CD4-positive, alpha-beta T cell treated with Interleukin-10 for 1 hour (primary cell): ENCODE results near the gene ATP5ME.
"Not testable (repeated sequence)": the region's sequence is repeated elsewhere in the genome, so short reads cannot be mapped to it uniquely, and the experiment has no call there.

Experiments
- DNase-seq: peaks from one replicate; pipeline ENCODE4 v3.0.0-alpha.2; 2020

Gene ATP5ME, protein sequence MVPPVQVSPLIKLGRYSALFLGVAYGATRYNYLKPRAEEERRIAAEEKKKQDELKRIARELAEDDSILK

DNA sequence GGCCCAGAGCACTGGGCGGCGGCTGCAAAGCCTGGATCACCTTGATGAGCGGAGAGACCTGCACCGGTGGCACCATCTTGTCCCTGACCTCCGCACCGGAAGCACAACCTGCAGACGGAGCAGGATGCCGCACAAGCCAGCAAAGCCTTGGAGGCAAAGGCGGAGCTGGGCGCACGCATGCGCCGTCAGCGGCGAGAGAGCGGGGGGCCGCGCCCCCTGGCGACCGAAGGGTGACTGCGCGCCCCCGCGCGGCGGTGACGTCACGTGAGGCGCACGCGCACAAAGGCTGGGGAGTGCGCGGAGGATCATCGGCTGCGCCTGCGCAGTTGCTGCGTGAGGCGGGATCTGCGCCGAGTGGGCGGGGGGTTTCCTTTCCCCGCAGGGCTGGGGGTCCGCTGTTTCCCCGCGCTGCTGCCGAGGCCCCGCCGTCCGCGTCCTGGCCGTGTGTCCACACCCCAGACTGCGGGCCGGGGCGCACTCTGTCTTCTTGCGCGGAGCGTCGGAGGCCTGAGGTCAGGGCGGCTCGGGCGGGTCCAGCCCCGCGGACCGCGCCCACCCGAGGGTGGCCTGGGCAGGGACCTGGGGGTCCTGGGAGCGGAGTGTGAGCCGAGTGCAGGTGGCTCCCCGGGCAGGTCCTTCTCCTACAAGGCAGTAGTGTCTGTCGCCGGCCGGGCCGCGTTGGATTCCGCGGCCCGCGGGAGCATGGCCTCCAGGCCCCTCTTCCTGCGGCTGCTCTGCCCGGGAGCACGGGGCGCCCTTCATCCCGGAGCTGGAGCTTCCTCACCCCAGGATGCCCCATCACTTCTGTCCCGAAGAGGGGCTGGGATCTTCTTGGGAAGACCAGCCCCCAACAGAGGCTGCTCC is at the start of gene ATP5ME, which contains the start of gene MYL5:
Gene ATP5ME, minus strand, starts transcription at position 105 of the 864 bp plus-strand sequence. Its CDS starts 29 bp downstream, at position 76.
Gene MYL5, plus strand, starts transcription at position 371 of the 864 bp plus-strand sequence. CDS start 3,485 bp downstream, outside the sequence.
- peak; percentile 97 for DNase-seq

DNA sequence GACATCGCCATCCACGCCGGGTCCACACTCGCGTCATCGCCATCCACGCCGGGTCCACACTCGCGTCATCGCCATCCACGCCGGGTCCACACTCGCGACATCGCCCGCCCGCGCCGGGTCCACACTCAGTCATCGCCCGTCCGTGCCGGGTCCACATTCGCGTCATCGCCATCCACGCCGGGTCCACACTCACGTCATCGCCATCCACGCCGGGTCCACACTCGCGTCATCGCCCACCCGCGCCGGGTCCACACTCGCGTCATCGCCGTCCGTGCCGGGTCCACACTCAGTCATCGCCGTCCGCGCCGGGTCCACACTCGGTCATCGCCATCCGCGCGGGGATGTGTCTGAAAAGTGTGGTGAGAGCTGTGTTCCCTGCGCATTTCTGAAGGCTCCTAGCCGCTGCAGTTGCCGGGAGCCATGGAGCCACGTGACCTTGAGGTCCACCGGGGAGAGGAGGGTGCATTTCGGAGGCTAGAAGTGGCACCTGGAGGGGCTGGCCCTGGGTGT is 48.8 kb upstream of the ATP5ME start:
- DNase-seq = no peak

DNA sequence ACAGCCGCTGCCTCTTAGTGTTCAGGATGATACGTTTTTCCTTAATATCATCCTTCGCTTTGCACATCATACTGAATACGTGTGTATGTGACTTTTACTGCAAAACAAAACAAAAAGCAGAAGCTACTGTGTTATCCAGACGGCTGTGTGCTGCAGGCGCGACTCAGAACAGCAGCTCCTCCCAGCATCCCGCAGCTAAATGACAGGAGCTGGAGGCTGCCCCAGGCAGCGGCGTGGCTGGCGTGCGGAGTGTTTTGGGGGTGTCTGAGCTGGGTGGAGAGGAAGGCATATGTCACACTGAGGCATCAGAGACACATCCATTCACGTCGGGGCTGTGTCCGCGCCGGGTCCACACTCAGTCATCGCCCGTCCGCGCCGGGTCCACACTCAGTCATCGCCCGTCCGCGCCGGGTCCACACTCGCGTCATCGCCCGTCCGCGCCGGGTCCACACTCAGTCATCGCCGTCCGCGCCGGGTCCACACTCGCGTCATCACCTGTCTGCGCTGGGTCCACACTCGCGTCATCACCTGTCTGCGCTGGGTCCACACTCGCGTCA is 48.2 kb upstream of the ATP5ME start:
- DNase-seq = no peak

DNA sequence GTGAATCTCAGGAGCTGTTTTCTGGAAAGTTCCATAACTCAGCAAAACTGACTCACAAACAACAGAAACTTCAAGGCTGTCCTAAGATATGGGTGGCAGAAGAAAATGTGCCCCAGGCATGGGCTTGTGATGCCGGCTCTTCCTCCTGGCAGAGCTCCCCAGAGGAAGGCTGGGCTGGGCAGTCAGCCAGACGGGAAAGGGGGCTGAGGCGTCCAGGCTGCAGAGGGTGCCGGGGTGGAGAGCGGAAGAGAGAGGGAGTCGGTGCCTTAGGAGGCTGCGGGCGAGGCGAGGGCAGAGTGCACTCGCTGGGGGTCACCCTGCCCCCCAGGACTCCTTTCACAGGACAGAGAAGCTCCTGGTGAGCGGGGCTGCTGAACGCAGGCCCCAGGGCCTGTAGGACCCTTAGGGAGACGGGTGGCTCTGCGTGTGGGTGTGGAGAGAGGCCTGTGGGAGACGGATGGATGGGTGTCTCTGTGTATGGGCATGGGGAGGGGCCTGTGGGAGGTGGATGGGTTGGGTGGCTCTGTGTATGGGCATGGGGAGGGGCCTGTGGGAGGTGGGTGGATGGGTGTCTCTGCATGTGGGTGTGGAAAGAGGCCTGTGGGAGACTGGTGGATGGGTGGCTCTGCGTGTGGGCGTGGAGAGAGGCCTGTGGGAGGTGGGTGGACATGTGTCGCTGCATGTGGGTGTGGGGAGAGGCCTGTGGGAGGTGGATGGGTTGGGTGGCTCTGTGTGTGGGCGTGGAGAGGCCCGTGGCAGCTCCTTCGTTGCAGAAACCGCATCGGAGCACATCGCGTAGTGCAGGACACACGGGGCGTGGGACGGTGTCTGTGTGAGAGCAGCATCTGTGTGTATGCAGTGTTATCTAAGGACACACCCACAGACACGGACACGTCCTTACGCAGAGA is 47.4 kb upstream of the ATP5ME start:
- no peak for DNase-seq

DNA sequence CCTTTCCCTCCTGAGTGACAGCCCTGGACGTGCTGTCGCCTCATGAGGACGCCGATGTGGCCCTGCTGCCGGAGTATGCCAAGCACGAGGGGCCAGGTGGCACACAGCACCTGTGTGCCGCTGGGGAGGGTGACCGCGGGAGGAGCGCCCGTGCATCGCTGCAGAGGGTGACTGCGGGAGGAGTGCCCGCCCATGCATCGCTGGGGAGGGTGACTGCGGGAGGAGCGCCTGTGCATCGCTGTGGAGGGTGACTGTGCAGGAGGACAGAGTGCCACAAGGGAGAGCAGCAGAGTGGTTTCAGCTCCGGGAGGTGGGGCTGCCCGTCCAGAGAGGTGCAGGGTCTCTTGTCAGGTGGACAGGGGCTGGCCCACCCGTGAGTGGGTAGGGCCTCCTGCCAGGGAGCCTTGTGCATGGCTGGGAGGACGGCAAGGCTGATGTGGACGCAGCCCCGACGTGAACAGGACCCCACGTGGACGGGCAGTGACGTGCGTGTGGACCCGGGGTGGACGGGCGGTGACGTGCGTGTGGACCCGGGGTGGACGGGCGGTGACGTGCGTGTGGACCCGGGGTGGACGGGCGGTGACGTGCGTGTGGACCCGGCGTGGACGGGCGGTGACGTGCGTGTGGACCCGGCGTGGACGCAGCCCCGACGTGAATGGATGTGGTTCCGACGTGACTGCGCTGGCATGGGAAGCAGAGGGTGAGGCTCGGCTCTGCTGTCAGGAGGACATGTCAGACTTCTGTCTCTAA is 46.2 kb upstream of the ATP5ME start:
- no peak for DNase-seq

DNA sequence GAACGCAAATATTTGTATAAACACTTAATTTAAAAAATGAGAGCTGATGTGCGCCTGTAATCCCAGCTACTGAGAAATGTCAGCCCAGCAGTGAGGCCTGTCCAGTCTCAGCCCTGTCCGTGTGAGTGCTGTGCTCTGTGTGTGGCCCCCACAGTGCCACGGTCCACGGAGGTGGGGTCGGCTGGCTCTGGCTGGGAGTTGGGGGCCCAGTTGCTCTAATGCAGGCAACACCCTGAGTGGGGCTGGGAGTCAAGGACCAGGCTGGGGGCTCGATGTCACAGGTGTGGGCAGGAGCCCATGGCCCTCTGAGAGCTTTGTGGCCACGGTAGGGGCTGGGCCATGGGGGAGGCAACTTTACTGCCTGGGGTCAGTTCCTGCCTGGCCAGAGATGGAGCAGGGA is 44.4 kb upstream of the ATP5ME start:
- no peak for DNase-seq

DNA sequence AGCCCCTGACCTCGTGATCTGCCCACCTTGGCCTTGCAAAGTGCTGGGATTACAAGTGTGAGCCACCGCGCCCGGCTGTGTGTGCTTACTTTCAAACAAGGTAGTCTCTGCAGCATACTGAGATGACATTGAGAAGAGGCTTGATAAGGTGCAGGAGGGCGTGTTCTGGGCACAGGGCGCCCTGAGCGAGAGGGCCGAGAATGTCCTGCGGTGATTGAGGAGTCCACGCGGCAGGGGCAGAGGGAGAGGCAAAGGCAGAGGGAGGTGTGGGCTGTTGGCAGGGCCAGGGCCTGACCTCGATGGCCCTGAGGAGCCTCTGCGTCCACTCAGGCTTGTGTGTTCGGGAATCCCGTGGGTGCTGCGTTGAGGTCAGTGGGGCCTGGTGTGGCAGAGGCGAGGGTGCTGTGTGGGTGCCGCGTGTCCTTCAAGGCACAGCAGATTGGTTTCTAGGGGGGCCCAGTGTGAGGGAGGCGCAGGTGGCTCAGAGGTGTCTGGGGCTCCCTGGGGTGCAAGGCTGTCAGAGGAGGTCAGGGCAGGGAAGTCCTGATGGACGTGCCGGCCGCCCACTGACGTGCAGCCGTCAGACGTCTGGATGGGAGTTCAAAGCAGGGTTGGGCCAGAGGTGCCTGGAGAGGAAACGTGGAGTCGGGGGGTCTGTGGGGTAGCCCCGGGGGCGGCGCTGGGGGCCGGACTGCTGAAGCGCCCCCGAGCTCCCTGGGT is 43.7 kb upstream of the ATP5ME start:
- DNase-seq = no peak

DNA sequence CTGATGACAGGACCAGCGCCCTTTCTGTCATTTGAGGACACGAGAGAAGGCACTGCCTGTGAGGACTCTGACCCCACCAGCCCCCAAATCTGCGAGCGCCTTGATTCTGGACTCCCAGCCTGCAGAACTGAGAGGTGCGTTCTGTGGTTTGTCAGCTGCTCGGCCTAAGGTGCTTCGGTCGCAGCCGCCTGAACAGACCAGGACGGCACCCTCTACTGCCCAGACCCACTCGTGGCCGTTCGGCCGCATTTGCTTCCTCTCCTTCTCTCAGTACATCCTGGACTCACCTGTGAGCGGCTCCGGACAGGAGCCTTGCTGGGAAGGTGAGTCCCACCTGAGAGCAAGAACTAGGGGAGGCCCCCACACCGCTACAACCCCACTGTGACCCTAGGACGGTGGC is 40.0 kb upstream of the ATP5ME start:
- DNase-seq = no peak

DNA sequence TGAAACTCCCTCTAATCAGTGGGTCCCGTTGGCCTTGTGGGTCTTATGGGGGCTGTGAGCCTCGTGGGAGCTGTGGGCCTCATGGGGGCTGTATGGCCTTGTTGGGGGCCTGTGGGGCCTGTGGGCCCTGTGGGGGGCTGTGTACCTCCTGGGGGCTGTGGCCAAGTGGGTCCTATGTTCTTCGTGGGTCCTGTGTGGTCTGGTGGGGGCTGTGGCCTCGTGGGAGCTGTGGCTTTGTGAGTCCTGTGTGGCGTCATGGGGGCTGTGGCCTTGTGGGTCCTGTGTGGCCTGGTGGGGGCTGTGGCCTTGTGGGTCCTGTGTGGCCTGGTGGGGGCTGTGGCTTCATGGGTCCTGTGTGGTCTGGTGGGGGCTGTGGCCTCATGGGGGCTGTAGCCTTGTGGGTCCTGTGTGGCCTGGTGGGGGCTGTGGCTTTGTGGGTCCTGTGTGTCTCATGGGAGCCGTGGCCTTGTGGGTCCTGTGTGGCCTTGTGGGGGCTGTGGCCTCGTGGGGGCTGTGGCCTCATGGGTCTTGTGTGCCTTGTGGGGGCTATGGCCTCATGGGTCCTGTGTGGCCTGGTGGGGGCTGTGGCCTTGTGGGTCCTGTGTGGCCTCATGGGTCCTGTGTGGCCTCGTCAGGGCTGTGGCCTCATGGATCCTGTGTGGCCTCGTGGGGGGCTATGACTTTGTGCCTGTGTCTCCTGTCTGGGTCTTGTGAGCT is 39.0 kb upstream of the ATP5ME start:
- DNase-seq = no peak

DNA sequence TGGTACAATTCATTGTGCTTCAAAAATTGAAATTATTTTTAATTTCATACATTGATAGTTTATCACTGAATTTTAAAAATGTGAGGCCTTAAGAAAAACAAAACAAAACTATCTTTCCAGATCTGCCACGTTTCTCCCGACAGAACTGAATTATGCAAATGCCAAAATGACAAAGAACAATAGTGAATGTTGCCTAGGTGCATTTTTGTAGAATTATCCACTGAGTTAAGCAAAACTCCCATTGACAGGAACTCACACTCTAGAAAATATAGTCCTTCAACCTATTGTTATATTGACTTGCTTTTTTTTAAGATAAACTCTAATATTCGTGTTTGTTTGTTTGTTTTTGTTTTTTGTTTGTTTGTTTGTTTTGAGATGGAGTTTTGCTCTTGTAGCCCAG is 38.0 kb upstream of the ATP5ME start:
- DNase-seq = no peak

DNA sequence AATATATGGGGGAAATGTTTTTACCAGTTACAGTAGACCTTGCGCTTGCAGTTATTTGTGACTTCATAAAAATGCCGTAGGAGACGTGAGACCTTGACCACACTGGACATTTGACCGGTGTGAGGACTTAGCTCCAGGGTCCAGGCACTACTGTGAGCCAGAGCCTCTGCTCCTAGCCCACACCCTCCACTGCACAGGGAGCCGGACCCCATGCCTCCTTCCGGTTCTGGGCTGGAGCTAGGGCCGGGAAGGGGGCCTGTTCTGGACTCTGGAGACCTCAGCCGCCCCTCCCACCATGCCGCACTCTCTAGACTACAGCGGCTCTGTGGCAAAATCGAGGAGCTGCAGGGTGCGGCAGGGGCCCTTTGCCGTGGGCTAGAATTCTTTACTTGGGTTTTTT is 36.8 kb upstream of the ATP5ME start:
- no peak for DNase-seq

DNA sequence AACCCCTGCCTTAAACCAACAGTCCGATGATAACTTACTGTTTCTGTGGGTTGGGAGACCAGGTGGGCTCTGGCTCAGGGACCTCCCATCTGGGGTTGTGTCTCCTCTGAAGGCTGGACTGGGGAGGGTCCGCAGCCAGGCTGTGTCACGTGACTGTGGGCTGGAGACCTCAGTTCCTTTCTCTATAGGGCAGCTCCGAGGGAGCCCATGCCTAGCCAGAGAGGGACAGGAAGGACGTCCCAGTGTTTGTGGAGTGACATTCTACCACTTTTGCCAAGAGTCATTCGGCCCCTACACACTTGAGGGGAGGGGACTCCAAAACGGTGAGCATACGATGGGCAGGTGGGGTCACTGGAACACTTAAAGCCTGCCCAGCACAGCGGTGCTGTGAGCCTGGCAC is 36.0 kb upstream of the ATP5ME start:
- no peak for DNase-seq

DNA sequence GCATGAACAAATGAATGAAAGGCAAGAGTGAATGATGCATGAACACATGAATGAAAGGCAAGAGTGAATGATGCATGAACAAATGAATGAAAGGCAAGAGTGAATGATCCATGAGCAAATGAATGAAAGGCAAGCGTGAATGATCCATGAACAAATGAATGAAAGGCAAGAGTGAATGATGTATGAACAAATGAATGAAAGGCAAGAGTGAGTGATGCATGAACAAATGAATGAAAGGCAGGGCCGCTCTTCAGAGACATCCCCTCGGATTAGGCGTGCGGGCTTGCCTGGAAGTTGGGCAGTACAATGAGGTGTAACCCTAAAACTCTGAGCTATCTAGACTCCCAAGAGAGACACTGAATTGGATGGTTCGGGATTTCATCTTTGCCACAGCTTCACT is 35.3 kb upstream of the ATP5ME start:
- DNase-seq = no peak

DNA sequence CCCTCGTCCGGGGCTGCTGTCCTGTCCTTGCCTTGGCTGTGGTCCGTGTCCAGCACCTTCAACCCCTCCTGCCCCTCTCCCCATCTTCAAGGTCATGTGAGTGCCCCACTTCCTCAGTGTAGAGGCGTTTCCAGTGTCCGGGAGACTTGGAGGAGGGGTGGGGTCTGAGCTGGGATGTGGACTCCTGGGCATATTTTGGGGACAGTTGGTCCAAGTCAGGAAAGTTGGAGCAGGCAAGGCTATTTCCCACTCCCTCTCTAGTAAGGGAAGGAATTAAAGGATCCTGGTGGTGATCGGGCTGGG is 34.5 kb upstream of the ATP5ME start:
- no peak for DNase-seq

DNA sequence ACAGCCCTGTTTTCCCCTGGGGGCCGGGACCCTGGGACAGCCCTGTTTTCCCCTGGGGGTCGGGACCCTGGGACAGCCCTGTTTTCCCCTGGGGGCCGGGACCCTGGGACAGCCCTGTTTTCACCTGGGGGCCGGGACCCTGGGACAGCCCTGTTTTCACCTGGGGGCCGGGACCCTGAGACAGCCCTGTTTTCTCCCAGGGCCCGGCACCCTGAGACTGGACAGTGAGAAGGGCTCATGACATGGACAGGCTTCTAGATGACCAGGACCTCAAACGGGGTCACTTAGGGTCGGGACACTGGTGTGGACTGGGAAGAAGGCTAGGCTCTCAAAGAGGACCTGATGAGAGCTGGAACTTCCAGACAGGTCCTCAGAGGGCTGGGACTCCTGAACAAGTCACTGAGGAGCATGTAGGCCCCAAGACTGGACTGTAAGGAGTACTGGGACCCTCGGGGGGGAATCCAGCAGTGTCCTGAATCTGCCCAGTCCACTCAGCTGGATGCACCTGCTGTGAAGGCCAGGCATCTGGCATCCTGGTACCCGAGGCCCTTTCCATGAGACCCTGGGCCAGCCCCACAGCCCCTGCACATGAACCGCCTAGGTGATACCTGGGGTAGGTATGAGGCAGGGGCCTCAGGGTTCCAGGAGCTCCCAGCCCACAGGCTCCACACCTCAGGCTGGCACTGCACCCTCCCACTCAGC is 34.0 kb upstream of the ATP5ME start:
- DNase-seq = no peak

DNA sequence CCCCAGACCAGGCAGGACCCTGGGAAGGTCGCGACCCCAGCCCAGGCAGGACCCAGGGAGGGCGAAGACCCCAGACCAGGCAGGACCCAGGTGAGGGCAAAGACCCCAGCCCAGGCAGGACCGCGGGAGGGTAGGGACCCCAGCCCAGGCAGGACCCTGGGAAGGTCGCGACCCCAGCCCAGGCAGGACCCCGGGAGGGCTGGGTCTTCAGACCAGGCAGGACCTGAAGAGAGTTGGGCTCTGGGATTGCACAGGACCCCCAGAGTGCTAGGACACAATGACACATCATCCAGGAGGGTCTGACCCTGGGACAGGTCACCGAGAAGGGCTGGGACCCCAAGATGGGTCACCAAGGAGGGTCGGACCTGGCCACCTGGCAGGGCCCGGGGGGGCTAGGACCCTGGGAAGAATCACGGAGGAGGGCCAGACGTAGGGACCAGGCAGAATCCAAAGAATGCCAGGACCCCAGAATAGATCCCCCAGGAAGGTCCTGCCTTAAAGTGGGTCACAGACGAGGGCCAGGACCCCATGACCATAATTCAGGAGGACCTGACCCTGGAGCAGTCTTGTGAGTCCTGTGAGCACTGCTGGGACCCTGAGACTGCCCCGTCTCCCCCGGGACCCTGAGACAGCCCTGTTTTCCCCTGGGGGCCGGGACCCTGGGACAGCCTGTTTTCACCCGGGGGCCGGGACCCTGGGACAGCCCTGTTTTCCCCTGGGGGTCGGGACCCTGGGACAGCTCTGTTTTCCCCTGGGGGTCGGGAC is 32.9 kb upstream of the ATP5ME start:
- DNase-seq = no peak

DNA sequence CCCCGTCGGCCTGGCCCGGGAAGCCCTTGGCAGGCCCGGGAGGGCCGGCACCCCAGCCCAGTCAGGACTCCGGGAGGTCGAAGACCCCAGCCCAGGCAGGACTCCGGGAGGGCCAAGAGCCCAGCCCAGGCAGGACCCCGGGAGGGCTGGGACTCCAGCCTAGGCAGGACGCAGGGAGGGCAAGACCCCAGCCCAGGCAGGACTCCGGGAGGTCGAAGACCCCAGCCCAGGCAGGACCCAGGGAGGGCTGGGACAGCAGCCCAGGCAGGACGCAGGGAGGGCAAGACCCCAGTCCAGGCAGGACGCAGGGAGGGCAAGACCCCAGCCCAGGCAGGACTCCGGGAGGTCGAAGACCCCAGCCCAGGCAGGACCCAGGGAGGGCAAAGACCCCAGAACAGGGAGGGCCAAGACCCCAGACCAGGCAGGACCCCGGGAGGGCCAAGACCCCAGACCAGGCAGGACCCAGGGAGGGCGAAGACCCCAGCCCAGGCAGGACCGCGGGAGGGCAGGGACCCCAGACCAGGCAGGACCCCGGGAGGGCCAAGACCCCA is 32.1 kb upstream of the ATP5ME start:
- not testable (repeated sequence) for DNase-seq

DNA sequence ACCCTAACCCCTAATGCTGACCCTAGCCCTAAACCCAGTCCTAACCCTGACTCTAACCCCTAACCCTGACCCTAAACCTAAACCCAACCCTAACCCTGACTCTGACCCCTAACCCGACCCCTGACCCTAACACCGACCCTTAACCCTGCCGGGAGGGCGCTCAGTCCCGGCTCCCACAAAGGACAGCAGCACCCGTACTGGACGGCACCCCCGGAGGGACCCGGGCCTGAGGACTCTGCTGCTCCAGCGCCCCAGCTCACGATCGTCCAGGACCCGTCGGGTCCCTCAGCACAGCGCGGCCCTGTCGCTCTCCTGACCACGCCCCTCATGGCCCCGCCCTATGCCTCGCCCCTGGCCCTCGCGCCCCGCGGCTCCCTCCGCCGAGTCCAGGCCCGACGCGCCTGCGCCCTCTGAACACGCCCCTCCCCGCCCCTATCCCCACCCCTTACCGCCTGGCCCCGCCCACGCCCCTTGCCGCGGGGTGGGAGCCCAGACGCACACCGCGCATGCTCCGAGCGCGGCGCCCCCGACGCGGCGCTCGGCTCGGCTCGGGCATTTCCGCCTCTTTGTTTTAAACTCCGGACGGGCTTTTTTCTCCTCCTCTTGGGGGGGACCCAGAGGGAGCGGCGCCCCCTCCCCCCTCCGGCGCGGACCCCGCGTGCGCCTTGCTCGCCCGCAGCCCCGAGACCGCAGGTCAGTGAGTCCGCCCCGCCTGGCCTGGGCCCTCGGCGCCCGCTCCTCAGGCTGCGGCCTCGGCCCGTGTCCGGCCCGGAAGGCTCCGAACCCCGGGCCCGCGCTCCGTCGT is 31.4 kb upstream of the ATP5ME start, which contains the start of gene PCGF3:
Gene PCGF3, plus strand, starts transcription at position 555 of the 805 bp plus-strand sequence. CDS start 27,849 bp downstream, outside the sequence.
- peak; percentile 96 for DNase-seq
